Ovary (tissue), 9 donors: ENCODE measurements around the gene TRIM26. TPM values are rescaled to one million over a fixed set of nuclear protein-coding genes. Genes with fewer than 3 reads are reported as not detected.
"Not testable (repeated sequence)": the region's sequence is repeated elsewhere in the genome, so short reads cannot be mapped to it uniquely, and the experiment has no call there.

ENCODE experiments used
- DNase-seq, 5 donors: peaks; one replicate each; pipeline ENCODE4 v3.0.0-alpha.2; 2019 to 2020
- H3K27ac ChIP-seq, 2 donors: fragments of 200-600 bp; one replicate each; pipeline versions ENCODE4 v1.5.1 to v1.8.0; 2019 to 2022
- H3K27me3 ChIP-seq: fragments of 200-600 bp; one replicate; pipeline ENCODE4 v1.8.0; 2022
- H3K36me3 ChIP-seq: fragments of 200-600 bp; sonication (generic); one replicate; pipeline ENCODE4 v1.5.1; 2019
- H3K4me1 ChIP-seq: one replicate; pipeline ENCODE4 v1.8.1; 2013; ENCODE audit warnings: mild to moderate bottlenecking, moderate library complexity; ENCODE audit not compliant: insufficient read depth
- H3K4me3 ChIP-seq: fragments of 200-600 bp; sonication (generic); one replicate; pipeline ENCODE4 v1.5.1; 2017
- H3K9me3 ChIP-seq, 2 donors: fragments of 200-600 bp in 1 of 2; sonication (generic) in 1 of 2; one replicate each; pipeline versions ENCODE4 v1.5.1 to v1.8.1; 2013 to 2019; ENCODE audit warnings: mild to moderate bottlenecking in 1 of 2, moderate library complexity in 1 of 2
- CTCF ChIP-seq, 3 donors: fragments of 450-650 bp in 2 of 3; fragments of 200-600 bp in 1 of 3; IDR thresholded peaks; one replicate each; pipeline versions ENCODE4 v1.5.1 to v1.8.0; 2016 to 2022; ENCODE audit warnings: antibody characterized with exemption in 3 of 3, mild to moderate bottlenecking in 1 of 3
- EP300 ChIP-seq: sonication (generic); formaldehyde crosslinking; IDR thresholded peaks from one replicate; pipeline ENCODE4 v1.6.1; 2017; ENCODE audit warnings: antibody characterized with exemption
- POLR2A ChIP-seq: fragments of 450-650 bp; IDR thresholded peaks from one replicate; pipeline ENCODE4 v1.6.1; 2017; ENCODE audit warnings: antibody characterized with exemption, mild to moderate bottlenecking, moderate library complexity
- WGBS, 3 donors: extraction: QIAGEN DNeasy Blood & Tissue Kit in 1 of 3; methylation state at CpG; one replicate each; pipeline versions ENCODE4 v1.1.5 to v1.1.7; 2013 to 2017; 5-methylcytosine and 5-hydroxymethylcytosine counted together
- intact Hi-C, 4 donors: fragments of 100-400 bp; cut with DNase I; formaldehyde crosslinking; loops; one replicate each; pipeline versions ENCODE4 v1.11.0 to v1.15.1; 2022 to 2023
- polyA plus RNA-seq, 2 donors: library from polyadenylated mRNA; stranded (reverse); fragments of 200-250 nt in 1 of 2; fragments of 350-450 nt in 1 of 2; fragmentation: Illumina TruSeq in 1 of 2; extraction: RNeasy Lipid Tissue Mini Kit (QIAGEN cat#74804) in 1 of 2; gene quantifications; one replicate each; pipeline ENCODE4 v1.2.3, GENCODE V29; 2013 to 2014
- total RNA-seq, 7 donors: library from RNA; depleted of rRNA in 2 of 7; stranded (reverse); fragments of >200 nt in 2 of 7; fragmentation: NEBNext Ultra II Directional in 3 of 7; extraction: Animal tissue kit (Norgen Biotek cat#: 25700) in 3 of 7; gene quantifications; one replicate each; pipeline versions ENCODE4 v1.1.0 to v1.2.4, GENCODE V29; 2016 to 2023
- donor health status: DM: no; HTN: no; CAD: no; lungs with moderate emphysema.
- donor health status: DM: no; HTN: no; CAD: no.
- donor health status: Bipolar disorder and iron deficiency.
- donor health status: DM: yes; HTN: yes; CAD: no.
- donor health status: DM: no; HTN: no; CAD: no.
- donor health status: DM: yes; HTN: yes; CAD: no.

TRIM26 gene
- total and polyA plus RNA-seq, 9 donors = 15.3 to 35.8 (median 29.0) TPM

- no peak overlapping the region for H3K27ac ChIP-seq
- no peak overlapping the region for H3K4me3 ChIP-seq
- H3K9me3 ChIP-seq = no peaks in the 10 kb centered on the region
- H3K36me3 ChIP-seq = no peaks in the 10 kb centered on the region
- no peaks in the 10 kb centered on the region for H3K27me3 ChIP-seq
- intact Hi-C loops = no loop called here
- TF ChIP-seq EP300 (no peak), CTCF (IDR thresholded peaks at IDR 0.05) (no peak), POLR2A (no peak)
- 55 to 65% (median 63%) methylated on average over 3 of the region's 3 CpGs for WGBS, 3 donors
- H3K4me1 ChIP-seq = no peaks in the 10 kb centered on the region
- DNase-seq = no peak
These were observed 66.1 kb downstream of the TRIM26 start for GRCh38 chr6:30147096-30147495.

GRCh38 chr6:30145818-30146217, 67.4 kb downstream of the TRIM26 start:
- TF ChIP-seq CTCF (IDR thresholded peaks at IDR 0.05) = no peak
- TF ChIP-seq POLR2A = no peak
- TF ChIP-seq EP300 = no peak
- Histone ChIP-seq H3K9me3 (no peaks in the 10 kb centered on the region), H3K4me1 (no peaks in the 10 kb centered on the region), H3K4me3 (no peak overlapping the region), H3K36me3 (no peaks in the 10 kb centered on the region), H3K27me3 (no peaks in the 10 kb centered on the region), H3K27ac (no peak overlapping the region)
- 41 to 49% (median 43%) methylated on average over 7 of the region's 7 CpGs for WGBS, 3 donors
- DNase-seq = no peak
- intact Hi-C loops = no loop called here

GRCh38 chr6:30144811-30145210, 68.4 kb downstream of the TRIM26 start:
- no peaks in the 10 kb centered on the region for H3K27me3 ChIP-seq
- intact Hi-C loops = no loop called here
- no peak for DNase-seq
- H3K27ac ChIP-seq = no peak overlapping the region
- no peaks in the 10 kb centered on the region for H3K36me3 ChIP-seq
- TF ChIP-seq EP300 (no peak), POLR2A (no peak), CTCF (IDR thresholded peaks at IDR 0.05) (no peak)
- H3K4me3 ChIP-seq = no peak overlapping the region
- H3K4me1 ChIP-seq = no peaks in the 10 kb centered on the region
- WGBS, 3 donors = 66 to 67% (median 67%) methylated on average over 6 of the region's 6 CpGs
- H3K9me3 ChIP-seq = no peaks in the 10 kb centered on the region

- Histone ChIP-seq H3K4me1 (no peaks in the 10 kb centered on the region), H3K4me3 (no peak overlapping the region), H3K27ac (no peak overlapping the region), H3K27me3 (no peaks in the 10 kb centered on the region), H3K9me3 (no peaks in the 10 kb centered on the region), H3K36me3 (no peaks in the 10 kb centered on the region)
- no peak for TF ChIP-seq POLR2A
- no peak for TF ChIP-seq EP300
- TF ChIP-seq CTCF (IDR thresholded peaks at IDR 0.05) = no peak
- 43 to 53% (median 45%) methylated on average over 2 of the region's 2 CpGs for WGBS, 3 donors
- intact Hi-C loops = no loop called here
- no peak for DNase-seq
These were observed 69.4 kb downstream of the TRIM26 start for GRCh38 chr6:30143780-30144179.

GRCh38 chr6:30142665-30143064, 70.5 kb downstream of the TRIM26 start:
- DNase-seq = no peak
- WGBS, 3 donors = 53 to 64% (median 56%) methylated on average over 3 of the region's 3 CpGs
- intact Hi-C loops = no loop called here
- H3K27ac ChIP-seq = no peak overlapping the region
- H3K4me3 ChIP-seq = no peak overlapping the region
- no peaks in the 10 kb centered on the region for H3K27me3 ChIP-seq
- no peaks in the 10 kb centered on the region for H3K9me3 ChIP-seq
- no peaks in the 10 kb centered on the region for H3K36me3 ChIP-seq
- TF ChIP-seq CTCF (IDR thresholded peaks at IDR 0.05) = no peak
- TF ChIP-seq EP300 = no peak
- no peak for TF ChIP-seq POLR2A
- no peaks in the 10 kb centered on the region for H3K4me1 ChIP-seq

- DNase-seq, H3K27ac ChIP-seq, H3K4me1 ChIP-seq, H3K36me3 ChIP-seq, H3K27me3 ChIP-seq, intact Hi-C loops, H3K4me3 ChIP-seq, H3K9me3 ChIP-seq: not testable (repeated sequence)
- WGBS, 3 donors = 82 to 85% (median 84%) methylated on average over 8 of the region's 8 CpGs
These were observed 73.0 kb downstream of the TRIM26 start for GRCh38 chr6:30140240-30140639.
